Hepatic stellate cell (primary cell): ENCODE data around the gene ITPR3.
"Not testable (repeated sequence)": the region's sequence is repeated elsewhere in the genome, so short reads cannot be mapped to it uniquely, and the experiment has no call there.

ENCODE experiments used
- DNase-seq: peaks from one replicate; pipeline ENCODE4 v3.0.0; 2011; ENCODE audit warnings: low spot score

Gene ITPR3

DNA sequence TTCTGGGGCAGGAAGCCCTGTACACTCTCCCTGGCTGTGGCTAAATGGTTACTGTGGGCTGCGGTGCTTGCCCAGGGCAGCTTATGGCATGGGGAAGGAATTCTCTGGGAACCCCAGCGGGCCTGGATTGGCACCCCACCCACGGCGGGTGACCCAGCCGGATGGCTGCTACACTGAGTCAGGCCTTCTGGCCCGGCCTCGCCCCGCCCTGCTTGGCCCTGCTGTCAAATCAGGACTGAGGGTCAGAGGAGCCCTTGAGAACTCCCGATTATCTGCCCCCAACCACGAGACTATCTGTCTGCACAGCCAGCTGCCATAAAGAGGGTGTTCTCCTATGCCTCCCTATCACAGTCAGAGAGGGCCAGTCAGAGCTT lies 7.3 kb upstream of the ITPR3 start:
- DNase-seq: peak; percentile 66

DNA sequence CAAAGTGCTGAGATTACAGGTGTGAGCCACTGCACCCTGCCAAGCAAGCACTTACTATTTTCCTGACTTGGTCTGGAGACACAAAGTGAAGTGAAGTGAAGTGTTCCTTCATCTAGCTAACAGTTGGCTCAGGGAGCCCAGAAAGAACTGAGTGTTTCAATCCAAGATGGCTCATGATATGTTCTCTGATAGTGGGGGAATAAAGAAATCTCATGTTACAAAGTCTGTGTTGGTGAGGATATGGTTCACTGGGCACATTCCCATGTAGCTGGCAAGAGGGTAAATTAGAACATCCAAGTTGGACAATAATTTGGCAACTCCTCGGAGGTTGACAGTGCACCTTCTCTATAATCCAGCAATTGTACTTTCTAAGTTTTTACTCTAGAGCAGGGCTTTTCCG lies 5.0 kb upstream of the ITPR3 start:
- DNase-seq: no peak

DNA sequence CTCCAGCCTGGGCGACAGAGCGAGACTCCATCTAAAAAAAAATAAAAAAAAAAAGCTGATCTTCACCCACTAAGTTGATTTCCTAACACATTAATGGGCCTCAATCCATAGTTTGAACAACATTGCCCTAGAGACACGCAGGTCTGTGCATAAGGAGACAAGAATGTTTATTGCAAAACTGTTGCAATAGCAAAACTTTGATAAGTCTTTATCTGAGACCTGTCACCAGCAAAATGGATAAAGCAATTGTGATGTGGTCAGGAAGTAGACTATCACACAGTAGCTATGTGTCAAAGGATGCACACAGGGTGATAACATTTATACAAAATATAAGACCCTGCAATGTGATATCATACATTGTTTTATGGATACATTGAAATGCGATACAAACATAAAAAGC lies 4.2 kb upstream of the ITPR3 start:
- DNase-seq: no peak

DNA sequence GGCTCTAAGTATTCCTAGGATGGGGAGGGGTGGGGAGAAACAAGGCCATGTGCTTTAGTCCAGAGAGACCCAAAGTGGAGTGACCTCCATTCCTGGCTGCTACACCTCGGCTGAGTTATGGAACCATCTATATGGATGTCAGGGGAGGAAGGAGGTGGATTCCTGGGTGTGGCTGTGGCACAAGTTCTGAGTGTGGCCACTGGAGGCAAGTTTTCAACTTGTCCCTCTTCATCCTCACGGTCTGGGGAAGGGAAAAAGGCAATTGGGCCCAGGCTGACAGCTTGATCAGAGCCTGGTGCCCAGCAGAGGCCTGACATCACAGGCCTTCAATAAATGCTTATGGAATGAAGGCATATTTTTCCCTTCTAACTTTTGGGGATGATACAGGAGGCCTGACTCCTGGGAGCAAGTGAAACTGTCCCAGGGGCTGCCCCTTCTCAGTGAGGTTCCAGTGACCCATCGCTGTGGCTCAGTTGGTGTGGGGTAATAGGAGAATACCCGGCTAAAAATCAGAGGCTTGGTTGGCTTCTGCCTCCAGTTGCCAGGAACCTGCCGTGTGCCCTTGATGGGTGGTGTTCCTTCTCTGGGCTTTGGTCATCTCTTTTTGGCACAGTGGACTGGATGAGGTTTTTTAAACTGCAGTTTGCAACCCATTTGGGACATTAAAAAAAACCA lies 1.8 kb upstream of the ITPR3 start:
- DNase-seq: no peak

DNA sequence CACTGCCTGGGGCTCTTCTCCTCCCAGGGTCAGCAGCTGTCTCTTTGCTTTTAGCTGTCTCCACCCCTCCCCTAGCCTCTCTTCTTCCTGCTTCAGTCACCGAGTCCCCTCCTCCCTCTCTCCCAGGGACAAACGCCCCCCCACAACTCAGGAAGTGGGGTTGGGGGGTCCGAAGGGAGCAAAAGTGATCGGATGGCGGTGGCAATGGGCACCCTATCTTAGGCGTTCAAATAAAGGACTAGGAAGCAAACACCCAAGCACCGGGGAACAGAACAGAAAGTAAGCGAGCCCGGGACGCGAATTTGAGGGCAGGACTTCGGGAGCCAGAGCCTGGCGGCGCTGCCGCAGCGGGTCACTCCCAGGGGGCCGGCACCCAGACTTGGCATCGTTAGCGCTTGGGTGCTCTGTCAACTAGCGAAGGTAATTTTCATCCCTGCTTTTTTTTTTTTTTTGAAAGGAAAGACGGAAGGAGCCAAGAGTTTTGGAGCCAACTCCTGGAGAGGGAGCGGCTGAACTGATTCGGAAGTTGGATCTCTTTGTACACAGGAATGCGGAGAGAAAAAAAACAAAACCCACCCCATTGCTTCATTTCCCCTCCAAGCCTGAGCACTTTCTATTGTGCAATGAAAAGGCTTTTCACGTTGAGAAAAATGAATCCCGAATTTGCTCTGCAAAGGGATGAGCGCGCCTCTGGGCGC lies 815 bp upstream of the ITPR3 start:
- DNase-seq: peak; percentile 68

DNA sequence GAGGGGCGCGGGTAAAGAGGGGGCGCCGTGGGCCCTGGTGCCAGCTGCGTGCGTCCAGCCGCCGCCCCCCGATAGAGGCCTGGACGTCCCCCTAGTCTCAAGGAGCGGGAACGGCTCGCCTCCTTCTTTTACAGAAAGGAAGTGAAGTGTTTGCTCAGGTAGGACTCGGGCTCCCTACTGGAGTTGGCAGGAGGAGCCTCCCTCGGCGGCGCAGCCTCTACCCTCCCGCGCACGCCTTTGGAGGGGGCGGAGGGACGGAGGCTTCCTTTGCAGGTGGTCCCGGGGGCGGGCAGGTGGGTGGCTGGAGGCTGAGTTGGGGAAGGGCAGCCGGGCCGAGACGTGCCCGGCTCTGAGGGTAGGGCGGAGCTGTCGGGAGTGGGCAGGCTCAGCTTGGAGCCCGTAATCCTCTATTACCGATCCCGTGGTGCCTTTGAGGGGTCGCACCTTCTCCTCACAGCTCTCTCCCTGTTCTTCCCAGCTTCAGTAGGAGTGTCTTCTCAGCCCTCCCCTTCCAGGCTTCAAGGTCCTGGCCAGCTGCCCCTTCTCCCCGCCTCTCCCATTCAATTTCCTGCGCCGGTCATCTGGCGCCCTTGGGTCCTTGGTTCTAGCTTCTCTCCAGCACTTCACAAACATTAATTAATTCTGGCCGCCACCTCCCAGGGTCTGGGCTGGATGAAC lies 728 bp downstream of the ITPR3 start:
- no peak for DNase-seq

DNA sequence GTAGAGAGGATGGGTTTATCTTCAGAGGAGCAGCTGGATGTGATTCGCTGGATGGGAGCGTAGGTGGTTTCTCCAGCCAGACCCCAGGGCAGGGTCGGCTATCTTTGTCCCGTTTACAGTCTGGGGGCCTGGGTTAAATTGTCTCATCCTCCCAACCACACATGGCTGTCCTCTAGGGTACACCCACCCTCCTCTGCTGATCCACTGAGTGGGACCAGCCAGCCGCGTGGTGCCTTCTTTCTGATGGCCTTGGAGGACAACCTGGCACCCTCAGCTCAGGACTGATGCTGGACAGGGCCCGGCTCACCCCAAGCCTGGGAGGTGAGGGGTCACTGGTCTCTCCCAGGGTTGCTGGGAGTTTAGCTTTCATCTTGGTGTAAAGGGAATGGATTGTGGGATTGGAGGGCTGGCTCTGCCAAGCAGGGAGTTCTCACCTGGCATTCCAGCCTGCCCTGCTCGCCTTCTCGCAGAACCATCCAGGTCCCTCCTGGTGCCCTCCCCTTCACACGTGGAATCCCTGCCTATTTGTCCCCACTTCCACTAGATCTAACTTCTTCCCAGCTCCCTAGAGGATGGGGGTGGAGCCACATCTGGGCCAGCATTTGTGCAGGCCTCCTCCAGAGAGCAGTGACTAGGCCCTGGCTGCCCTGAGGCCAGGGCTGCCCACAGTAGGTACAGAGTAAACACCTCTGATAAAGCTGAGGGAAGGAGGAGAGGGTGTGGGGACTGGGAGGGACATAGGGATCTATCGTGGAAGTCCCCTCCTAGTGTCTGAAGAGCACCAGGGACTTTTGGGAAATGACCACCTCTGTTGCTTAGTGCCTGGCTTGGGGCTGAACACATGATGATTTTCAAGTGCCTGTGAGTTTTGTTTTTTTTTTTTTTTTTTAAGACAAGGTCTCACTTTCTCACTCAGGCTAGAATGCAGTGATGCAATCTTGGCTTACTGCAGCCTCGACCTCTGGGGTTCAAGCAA lies 1.6 kb downstream of the ITPR3 start:
- DNase-seq: peak; percentile 51

DNA sequence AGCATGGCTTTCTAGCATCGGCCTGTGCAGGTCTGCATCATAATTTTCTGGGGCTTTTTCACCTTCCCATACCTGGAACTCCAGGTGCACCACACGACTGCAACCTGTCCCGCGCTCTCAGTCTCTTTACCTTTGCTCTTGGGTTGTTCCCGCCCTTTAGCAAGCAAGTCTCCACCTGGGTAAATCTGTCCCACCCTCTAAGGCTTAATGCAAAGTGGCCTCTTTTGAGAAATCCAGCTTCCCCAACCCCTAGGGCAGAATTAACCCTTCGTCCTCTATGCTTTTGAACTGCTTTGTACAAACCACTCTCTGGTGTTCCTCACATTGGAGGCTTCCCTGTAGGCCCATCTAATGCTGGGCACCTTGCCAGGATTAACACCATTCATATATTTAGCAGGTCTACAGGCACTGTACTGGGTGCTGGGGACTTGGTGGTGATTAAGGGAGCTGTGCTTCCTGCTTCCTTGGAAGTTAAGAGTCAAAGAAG lies 2.8 kb downstream of the ITPR3 start:
- DNase-seq: no peak

DNA sequence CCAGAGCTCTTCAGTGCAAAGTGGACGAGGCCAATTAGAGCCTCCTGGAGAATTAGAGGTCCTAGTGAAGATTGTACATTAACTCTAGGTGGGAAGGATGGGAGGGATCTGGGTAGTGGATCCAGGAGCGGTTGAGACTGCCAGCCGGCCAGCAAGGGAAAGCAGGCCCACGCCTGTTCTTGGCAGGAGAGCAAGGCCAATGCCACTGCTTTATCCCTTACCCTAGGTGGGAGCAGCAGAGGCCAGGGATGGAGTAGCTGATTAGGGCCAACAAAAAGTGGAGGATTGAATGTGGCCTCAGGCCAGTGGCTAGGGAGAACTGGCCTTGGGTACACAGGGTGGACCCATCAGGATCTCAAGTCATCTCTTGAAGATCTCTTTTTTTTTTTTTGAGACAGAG lies 3.7 kb downstream of the ITPR3 start:
- DNase-seq: no peak

DNA sequence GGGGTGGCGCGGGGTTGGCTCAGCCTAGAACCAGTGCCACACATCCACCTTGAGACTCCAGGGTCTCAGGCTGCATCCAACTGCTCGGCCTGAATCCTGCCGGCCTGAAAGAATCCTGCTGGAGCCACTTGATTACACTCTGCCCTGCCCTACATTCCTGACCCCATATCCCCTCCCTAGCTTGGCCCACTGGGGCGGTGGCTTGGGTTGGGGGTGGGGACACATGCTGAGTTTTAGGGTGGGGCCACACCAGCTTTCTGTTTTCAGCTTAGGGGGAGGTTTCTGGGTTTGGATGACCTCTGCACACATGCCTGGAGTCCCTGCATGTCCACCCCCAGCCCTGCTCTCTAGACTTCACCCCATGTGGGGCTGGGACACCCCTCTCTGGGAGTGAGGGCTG lies 6.8 kb downstream of the ITPR3 start:
- DNase-seq: no peak

DNA sequence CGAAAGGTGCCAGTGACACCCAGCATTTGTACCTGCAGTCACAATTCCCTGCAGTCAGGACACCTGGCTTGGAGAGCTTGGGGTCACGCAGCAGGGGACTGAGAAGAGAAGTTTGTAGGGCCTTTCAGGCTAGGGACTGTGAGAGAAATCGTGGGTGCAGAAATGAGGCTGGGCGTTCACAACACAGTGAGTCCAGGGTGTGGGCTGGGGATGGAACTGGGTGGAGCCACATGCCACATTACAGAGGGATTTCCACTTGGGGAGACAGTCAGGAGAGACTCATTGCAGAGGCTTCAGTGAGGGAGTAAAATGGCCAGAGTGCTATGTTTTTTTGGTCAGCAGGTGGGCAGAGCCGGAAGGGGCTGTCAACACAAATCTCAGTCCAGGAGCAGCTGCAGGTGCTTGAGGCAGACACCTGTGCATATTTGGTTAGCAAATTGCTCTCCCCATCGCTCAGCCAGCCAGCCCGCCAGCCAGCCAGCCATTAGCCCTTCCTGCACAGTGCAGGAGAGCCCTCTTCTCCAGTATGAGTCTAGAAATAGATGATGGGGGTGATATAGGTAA lies 7.4 kb downstream of the ITPR3 start:
- DNase-seq: no peak

DNA sequence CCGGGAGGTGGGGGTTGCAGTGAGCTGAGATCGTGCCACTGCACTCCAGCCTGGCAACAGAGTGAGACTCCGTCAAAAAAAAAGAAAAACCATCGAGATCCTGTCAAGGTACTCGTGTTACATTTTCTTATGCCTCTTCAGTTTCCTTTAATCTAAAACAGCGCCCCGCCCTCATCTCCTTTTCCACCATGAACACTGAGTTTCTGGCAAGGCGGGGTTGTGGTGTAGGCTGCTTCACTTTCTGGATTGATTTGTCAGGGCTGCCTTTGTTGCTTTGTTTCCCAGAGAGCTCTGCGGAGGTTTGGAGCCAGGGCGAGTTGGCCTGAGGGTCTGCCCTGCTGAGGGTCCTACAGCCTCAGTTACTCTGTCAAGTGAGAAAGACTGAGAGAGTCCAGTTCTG lies 8.9 kb downstream of the ITPR3 start:
- no peak for DNase-seq

DNA sequence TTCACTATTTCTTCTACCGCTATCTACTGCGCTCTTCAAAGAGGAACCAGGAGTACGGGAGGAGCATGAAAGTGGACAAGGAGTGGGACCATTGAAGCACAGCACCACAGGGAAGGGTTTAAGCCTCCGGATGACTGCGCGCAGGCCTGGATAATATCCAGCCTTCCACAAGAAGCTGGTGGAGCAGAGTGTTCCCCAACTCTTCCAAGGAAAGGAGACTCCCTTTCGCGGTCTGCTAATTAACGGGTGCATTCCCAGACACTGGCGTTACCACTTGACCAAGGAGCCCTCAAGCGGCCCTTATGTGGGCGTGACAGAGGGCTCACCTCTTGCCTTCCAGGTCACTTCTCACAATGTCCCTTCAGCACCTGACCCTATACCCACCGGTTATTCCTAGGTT lies 10.4 kb downstream of the ITPR3 start:
- DNase-seq: not testable (repeated sequence)

DNA sequence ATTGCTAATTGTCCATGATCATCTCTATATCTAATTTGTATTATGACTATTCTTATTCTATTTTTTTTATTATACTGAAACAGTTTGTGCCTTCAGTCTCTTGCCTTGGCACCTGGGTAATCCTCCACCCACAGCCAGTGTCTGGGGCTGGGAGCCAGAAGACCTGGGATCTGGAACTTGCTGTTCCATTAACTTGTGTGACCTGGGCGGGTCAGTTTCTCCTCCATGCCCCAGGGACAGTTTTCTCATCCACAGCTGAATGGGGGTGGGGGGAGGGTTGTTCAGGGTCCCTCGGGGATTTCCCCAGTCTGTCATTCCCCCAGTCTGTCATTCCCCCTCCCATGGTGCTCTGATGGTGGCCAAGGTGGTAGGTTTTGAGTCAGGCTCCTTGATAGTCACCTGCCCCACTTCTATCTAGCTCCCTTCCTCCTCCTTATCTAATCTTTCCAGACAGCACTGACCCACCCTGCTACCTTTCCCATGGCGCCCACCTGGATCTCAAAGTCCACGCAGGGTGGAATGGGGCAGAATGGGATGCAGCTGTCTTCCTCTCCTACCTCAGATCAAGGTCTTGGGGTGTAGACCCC lies 10.9 kb downstream of the ITPR3 start:
- no peak for DNase-seq

DNA sequence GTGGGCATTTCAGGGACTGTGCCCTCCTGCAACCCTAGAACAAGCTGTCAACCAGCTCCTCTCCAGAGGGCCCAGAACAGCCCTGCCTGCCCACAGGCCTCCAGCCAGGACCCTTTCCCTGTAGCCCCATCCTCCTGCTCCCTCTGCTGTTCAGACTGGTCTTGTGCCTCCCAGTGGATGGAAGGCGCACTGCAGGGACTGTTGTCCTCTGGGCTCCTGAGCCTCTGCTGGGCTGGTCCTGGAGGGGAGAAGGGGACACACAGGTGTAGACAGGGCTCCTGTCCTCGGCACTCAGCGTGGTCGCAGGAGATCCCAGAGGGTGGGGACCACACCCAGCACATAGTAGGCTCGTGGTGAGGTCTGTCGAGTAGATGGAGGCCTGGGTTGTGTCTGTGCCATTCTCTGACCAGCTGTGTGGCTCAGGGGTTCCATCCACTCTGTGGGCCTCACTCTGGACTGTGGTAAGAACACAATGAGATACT lies 11.5 kb downstream of the ITPR3 start:
- peak; percentile 68 for DNase-seq

DNA sequence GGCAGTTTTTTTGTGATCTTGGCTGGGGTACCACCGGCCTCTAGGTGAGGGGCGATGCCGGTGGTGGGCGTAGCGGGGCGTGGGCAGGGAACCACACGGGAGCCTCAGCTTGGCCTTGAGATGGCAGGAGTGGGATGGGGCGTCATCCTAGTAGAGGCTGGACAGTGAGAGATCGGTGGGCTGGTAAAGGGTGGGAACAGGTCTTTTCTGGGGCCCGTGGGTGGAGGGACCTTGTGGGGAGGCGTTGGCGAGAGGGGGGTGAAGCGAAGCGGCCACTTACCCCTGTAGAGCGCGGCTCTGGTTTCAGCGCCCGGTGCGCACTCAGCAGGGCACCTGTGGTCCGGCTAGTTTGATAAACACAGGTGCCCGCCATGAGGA lies 12.0 kb downstream of the ITPR3 start:
- no peak for DNase-seq

DNA sequence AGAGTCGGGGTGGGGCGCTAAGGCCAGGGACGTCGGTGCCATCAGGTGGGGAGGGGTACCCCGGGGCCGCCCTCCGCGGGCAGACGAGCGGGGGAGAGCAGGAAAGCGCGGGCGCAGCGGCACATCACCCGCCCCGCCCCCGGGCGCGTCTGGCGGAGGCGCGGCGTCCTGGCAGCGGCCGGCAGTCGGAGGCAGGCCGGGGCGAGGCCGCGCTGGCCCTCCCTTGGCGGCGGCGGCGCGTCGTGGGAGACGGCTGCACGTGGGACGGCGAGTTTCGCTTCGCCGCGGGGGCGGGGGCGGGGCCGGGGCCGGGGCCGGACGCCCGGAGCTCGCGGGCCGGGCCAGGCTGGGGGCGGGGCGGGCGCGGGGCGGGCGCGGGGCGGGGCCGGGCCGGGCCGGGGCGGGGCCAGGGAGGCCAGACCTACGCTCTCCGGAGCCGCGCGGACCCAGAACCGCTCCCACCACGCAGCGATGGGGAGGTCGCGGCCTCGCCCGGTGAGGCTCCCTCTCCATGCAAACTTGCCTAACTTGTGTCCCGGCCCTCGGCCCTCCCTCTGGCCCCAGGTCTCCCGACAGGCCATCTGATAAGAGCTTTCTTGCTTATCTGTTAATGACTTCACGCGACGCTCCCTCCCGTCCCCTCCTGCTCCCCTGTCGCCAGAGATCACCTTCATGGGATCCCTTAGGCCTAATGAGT lies 12.5 kb downstream of the ITPR3 start:
- peak; percentile 75 for DNase-seq

DNA sequence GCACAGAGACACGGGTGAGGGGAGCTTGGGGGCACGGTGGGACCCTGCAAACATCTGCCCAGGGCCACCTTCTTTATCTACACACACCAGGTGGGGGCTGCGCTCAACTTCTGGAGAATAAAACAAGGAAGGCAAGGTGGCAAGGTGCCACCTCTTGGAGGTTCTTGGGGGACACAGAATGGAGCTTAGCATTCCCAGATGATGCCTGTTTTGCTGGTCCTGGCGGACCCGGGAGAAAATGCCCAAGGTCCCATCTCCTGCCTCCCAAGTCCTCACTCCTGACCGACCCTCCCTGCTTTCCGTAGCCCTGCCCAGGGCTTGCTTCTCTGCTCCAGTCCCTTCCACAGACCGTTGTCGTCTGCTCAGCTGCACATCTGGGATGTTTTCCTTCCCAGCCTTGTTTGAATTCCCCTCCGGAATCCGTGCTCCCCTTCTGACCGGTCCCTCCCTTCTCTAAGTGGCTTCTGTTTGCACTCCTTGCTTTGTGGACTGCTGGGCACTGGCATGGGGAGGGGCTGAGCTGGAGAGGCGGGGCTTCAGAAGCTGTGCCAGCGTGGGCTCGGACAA lies 13.1 kb downstream of the ITPR3 start:
- peak; percentile 66 for DNase-seq

DNA sequence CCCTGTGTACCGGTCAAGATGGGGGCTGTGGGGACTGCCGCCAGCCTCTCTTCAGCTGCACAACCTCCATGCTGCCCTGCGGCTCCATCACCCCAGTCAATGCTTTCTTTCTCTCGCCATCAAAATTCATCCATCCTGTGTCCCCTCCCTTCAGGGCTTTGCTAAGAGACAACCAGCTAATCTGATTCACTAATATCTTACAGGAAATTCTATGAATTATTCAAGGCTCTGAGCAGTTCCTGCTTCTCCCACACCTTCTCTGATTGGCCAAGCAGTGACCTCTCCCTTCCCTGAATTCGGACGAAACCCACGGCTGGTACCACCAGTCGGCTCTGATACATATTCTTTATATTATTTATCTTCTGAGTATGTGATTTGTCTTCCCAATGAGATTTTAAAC lies 13.8 kb downstream of the ITPR3 start:
- DNase-seq: no peak

DNA sequence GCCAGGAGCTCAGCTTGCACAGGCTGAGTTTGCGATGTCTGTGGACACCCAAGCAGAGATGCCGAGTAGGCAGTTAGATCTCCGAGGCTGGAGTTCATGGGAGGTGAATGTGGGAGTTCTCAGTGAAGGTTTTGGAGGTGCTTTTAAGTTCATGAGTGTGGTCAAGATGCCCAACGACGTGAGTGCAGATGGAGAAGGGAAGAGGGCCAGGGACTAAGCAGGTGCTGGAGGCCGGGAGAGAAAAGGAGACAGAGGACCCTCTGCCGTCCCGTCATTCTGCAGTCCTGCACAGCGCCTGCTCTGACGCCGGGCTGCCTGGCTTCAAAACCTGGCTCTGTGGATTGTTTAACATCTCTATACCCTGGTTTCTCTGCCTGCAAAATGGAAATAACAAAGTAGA lies 15.5 kb downstream of the ITPR3 start:
- no peak for DNase-seq
